ENCODE data around the gene IMMT.
"Not testable (repeated sequence)": the region's sequence is repeated elsewhere in the genome, so short reads cannot be mapped to it uniquely, and the experiment has no call there.

Gene IMMT

DNA sequence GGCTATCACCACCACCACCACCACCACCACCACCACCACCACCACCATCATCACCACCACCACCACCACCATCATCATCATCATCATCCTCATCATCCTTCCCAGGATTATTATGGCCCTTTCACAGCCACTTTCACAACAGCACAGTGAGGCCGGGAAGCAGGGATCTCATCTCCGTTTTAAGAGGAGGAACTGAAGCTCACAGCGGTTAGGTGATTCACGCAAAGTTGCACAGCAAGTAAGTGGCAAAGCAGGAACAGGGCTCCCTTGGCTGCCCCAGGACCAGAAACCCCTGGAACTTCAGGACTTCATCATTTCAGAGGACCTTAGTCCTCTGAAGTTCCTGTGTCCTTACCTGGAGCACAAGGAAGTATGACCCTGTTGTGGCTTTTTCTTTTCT, 30.8 kb upstream of the IMMT start:
- DNase-seq: no peak

DNA sequence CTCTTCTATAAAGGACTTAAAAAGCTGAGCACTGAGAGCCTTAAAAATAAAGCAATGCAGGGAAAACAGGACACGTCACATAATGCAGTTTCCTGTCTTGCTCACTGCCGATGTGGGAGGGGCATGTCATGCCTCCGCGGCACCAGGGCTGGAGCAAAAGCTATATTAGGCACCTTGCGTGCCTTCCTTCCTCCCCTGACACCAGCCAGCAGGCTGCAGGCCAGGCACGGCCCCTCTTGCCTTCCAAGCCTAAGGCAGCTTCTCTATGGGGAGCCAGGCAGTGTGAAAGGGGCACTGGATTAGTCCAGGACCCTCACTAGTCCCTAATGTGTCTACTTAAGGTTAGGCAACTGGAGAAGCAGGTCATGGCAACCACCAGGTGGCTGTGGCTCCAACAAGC, 30.3 kb upstream of the IMMT start:
- DNase-seq: peak in 2 of 5 donors; percentile 14 to 84

DNA sequence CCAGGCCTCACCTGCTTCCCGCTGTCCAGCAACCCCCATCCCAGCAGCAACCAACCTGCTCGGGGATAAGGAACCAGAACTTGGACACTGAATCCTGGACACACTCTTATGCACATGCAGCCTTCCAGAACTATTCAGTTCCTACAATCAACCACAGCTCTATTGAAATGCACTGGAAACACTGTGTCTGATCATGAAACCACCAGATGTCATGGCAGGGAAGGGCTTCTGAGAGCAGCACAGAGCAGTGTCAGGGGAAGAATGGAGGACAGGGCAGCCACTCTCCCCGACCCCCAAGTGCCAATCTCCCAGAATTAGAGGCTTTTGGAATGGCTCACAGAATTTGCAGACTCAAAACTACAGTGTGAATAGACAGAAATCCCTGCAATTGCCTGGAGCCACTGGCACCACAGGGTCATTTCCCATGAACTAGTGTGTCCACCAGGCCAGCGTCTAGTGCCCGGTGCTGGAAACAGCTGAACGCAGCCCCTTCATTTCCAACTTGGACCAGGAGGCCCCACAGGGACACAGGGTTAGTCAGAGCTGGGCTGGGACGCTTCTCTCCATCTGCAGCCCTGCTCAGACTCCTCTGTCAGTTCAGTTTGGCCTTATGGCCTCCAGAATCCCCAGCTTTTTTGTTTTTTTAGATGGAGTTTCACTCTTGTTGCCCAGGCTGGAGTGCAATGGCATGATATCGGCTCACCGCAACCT, 29.5 kb upstream of the IMMT start:
- no peak for DNase-seq

DNA sequence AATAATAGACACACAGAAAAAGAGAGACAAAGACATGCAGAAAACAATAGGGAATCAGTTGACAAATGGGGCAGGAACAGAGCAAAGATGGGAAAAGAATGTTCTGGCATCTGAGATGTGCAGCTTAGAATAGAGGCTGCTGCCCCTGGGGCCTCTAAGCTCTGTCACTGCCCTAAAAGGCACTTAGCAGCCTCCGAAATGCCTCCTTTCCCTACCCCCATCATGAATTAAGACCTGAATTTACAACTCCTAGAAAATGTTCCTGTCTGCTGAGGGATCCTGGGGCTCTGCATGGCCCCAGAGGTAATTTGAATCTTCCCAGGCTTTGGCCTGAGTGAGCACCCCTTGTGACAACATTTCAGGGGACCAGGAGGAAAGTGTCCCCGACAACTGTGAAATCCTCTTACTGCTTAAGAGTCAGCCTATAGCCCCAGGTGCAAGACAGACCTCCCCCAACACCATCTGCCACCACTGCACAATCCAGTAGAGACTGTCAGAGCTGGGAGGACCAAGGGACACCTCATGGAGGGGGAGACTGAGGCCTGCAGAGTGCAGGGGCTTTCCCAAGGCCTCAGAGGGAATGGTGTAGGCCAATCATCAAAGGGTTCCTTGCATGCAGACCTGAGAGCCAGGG, 28.8 kb upstream of the IMMT start:
- no peak for DNase-seq

DNA sequence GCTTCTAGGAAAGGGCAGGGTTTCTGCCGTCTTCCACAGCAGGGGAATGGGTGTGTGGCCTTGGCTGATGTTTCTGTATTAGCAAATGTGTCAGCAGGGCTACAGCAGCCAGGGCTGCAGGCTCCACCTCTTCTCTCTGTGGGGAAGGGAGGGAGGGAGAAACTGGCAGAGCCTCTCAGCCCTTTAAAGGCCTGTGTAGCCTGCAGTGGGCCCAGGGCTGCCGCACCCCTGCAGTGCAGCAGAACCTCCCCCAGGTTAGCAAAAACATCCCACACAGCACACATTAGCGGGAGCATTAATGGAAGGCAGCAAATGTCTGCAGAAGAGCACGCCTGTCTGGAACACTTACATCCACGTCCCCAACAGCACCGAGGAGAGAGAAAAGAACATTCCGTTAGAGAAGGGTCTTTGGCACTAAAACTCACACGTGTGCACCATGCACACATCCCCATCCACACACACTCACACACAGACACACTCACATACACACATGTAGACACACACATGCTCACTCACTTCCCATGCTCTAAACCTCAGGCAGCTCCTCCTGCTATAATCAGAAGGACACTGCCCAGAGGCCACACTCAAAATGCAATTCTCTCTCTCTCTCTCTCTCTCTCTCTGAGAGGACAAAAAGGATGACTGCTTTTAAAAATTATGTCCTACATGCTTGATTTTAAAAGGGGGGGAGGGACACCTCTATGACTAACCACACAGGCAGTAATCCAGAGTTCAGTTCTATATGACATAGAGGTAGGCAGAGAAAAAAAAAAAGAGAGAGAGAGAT, 28.1 kb upstream of the IMMT start:
- DNase-seq: no peak

DNA sequence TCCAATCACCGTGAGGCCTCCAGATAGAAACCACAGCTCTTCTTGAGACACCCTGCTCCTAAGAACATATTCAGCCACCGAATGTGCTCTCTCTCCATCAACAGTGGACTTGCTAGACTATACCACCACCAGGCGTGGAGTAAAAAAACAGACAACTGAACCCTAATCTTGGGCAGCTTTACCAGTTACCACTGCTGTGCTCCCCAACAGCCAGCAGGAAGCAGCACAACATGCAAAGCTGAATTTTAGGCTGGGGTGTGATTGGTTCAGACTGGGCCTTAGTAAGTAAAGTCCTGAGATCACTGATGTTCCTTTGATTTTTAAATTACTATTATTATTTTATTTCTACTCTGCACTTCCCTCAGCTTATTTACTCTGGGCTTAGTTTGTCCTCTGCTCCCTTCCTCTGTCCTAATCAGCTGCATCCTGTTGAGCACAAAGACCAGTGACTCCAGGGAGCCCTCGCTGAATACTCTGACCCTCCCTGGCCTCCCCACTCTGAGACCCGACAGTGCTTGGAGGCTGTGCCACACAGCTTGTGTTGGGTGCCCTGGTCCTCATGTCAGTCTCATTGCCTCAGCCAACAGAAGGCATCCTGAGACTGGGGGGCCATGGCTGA, 25.9 kb upstream of the IMMT start:
- peak in 3 of 5 donors; percentile 13 to 30 (median 22) for DNase-seq

DNA sequence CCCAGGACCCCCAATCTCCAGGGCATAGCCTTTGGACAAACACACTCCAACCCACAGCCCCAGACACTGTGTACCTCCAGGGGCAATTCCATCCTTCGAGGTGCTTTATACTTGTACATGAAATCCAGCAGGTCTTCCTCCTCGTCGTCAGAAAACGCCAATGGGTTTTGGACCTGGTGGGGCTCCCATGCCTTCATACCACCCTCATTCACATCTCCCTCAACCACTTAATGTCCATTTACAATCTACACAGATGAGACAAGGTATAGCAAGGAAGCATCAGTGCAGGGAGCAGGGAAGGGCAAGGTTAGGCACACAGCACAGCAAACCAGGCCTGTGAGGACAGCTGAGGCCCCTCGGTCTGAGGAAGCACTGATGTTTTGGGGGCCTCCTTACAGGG, 24.6 kb upstream of the IMMT start:
- DNase-seq: no peak

DNA sequence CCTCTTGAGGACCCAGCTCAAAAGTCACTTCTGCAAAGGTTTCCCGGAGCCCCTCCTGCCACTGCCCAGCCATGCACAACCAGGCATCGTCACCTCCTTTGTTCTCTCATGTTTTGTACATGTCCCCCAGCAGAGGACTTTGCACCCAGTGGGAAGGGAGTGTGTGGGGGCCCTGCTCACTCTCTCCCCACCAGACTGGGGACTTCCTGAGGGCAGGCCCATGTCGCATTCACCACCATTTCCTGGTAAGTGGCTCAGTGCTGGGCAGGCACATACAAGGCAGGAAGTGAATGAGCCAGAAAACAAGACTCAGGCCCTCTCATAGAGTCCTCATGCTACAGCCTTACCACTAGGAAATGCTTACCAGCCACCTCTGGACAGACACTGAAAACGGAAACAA, 22.9 kb upstream of the IMMT start:
- DNase-seq: peak in 1 of 5 donors; percentile 25

DNA sequence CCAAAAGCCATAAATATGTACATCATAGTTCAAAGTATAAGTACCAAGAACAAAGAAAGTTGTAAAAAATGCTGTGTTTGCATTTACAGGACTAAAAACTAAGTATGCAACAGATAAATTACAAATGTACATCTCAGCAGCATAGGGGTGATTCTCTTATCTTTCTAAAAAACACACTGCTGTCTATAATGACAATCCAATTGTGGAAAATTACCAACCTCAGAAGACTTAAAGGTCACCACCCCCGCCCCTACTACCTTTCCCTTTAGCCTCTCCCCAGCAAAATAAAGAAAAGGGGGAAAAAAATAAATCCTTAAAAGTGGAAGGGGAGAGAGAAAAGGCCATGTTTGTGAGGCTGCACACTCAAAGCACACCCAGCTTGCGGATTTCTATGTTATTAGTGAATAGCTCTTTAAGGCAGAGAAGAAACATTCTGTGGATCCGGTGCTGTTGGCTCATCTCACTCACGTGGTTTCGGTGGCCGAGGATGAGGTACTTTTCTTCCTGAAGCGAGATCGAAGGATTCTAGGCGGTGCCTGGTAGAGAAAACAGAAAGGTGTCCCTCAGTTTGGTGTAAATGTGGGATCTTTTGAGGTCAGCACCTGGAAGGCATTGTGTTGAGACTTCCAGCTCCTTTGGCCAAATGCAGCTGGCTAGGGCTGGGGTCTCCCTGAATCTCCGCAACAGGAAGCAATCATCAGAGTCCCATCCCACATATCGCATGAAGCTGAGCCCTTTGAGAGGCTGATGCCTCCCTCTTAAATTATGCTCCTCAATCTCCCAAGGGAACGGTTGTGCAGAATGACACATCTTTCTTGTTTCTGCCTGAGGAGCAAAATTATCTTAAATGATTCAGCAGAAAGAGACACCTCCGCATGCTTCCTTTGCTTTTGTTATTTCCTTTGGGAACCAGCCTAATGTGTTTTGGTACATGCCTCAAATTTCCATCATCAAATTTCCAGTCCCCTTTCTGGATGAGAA, 21.6 kb upstream of the IMMT start:
- DNase-seq: no peak

DNA sequence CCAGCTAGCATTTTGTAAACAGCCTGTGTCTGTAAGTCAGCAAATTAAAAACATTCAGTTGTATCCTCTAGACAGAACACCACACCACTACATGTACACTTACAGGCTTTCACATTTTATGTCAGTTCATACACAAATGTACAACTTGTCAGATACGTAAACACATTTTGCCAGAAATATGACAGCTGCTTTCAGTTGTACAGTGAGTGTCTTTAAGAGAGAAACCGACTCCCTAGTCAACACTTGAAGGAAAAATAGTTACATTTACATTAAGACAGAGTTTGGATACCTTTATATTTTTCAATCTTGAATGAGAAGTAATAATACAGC, 19.2 kb upstream of the IMMT start:
- no peak for DNase-seq

DNA sequence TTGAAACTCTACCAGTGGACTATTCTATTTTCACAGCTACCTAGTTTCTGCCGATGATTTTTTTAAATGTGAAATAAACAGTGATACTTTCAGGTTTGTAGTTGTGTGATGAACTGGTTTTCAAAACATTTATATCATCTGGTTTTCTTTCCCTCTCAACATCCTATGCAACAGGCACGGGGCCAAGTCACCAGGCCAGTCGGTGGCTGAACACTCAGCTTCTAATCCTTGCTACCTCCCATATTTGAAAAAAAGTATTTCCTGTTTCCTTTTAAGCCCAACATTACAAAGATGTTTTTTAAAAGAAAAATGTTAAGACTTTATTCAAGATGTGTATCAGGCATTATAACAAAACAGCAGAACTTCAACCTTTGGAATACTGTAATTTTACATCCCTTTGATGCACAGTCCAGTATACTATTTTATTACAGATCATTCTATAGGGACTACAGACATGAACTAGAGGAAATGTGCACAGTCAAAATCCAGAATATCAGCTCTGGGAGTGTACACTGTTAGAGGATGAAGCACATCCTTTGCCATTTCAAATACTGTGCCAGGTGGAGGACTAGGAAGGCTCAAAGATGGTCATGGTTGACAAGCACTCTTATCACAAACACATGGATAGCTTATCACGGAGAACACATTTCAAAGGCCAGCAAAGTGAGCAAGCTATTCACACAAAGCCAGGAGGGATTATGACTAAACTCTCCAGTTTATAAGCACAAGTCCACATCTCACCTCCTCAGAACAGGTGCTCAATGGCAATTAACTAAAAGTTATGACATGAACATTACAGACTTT, 18.6 kb upstream of the IMMT start:
- DNase-seq: no peak

DNA sequence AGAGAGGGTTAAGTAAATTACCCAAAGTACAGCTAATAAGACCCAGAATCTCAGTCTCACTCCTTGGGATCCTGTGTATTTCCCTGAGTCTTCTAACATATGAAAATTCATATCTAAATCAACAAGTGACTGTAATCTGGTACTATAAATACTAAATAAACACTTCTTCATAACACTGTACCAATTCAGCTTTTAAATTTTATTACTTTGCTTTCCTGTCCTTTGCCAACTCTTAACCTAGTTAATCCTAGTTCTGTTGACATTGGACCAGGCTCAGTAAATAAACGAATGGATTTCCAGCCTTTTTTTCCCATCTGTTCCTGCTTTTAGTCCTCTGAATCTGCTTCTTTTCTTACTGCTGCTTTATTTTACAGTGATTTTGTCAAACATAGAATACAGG, 17.8 kb upstream of the IMMT start:
- no peak for DNase-seq

DNA sequence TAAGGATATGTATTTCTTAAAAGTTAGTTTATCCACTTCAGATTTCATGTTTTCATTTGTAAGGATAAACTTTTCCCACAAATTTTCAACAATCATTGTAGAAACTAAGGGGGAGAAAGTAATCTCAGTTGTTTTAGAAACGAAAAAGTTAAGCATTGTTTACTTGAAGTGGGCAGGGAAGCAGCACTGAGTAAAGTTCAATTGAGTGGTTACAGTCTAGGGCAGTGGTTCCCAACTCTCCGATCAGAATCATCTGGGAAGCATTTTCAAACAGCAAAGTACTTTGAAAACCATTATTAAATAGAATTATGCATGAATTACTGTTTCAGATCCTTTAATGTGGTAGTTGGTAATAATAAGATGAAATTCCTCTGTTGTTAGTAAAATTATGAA, 16.5 kb upstream of the IMMT start:
- DNase-seq: no peak

DNA sequence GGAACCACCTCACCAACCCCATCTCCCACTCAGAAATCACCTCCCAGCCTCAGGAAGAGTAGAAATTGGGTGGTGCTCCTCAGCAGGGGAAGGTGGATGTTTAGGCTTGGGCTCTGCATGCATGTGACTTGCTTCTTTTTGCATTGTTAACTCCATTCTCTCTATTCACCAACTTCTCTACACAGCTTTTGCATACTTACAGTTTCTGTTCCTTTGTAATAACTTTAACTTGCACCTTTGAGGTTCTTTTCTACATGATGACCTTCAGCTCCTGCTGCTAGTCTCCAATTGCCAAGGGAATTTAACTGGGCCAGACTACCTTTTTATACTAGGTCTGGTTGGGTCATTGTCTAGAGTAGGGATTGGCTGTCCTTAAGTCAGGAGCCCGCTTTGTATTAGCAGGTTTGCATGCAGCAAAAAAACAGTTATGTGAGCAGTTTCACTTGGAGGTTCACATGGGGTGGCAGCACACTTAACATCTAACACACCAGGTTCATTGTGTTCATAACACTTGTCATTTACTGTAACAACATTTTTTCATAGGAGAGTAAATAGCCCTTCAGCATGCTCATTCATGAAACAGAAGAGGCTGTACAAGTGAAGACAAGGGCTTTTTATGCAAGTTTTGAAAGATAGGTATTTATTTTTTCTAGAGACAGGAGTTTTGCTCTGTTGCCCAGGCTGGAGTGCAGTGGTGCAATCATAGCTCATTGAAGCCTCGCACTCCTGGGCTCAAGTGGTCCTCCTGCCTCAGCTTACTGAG, 16.0 kb upstream of the IMMT start:
- no peak for DNase-seq

DNA sequence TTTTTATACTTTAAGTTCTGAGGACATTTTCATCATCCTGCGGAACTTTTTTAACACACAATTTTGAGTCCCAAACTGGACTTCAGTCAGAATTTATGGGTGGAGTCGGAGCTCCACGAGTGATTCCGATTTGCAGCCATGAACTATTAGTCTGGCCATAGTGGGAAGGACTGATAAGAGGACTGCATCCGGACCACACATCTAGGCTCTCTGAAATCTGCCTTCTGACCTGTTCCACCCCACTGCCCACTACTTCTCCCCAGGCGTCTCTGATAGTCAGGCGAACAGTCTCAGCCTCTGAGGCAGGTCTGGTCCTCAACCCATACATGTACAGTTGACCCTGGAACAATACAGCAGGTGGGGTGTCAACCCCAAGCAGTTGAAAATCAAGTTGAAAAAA, 9.2 kb upstream of the IMMT start:
- DNase-seq: no peak

DNA sequence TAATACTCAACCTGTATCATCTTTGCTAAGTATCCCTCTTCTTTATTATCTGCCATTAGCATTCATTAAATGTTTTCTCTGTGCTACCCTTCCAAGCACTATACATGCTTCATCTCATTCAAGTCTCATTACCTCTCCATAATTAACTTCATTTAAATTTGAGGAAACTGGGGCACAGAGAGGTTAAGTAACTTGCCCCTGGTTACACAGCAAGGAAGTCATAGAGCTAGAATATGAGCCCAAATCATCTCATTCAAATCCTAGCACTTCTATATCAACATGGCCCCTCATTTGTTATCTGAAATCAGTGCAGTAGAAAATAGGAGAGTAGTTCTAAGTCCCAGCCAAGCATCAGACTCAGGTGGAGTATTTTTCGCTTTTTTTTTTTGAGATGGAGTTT, 8.4 kb upstream of the IMMT start:
- DNase-seq: no peak

DNA sequence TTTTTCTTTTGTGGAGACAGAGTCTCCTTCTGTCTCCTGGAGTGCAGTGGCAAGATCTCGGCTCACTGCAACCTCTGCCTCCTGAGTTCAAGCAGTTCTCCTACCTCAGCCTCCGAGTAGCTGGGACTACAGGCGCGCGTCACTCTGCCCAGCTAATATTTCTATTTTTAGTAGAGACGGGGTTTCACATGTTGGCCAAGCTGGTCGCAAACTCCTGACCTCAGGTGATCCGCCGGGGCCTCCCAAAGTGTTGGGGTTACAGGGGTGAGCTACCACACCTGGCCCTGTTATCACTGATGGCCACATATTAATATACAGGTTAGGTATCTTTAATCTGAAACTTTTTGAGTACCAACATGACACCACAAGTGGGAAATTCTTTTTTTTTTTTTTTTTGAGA, 7.4 kb upstream of the IMMT start:
- DNase-seq: no peak

DNA sequence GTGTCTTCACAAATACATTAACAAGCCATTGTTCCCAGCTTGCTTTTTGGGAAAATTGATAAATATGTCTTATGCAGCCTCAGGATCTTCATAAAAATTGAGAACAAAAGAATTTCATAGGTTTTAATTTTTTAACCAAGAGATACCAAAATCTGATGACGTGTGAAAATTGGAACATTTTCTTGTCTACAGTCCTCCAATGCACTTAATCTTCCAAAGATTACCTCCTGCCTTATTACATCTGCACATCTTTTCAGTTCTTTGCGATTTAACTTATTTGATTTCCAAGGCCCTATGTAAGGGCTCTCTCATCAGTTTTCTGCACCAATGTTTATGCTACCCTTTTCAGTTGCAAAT, 7.1 kb upstream of the IMMT start:
- DNase-seq: no peak

DNA sequence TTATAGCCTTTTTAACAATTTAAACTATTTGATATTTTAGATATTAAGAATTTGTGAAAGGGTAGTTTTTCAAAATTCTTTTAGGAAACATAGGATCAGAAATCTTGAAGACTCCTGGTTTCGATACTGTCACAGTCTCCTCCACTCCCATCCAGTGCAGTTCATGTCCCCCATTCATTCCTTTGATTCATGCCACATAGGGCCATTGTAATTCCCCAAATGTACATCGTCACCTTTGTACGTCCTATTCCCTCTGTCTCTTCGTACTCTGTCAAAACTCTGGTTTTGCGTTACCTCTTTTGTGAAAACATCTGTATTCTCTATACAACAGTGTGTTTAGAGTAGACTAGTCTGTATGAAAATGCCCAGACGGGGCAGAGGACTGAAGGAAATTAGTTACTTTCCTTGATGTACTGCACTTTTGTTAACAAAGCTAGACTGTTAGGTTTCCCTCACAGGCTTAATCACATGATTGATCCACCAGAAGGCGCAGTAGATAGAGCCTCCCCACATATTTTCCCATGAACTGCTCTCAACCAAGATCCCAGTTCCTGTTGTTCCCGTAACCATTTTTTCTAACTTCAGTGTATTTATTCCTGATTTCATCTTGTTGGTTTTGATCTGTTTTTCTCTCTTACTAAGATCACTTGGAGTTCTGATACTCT, 6.5 kb upstream of the IMMT start:
- DNase-seq: no peak

DNA sequence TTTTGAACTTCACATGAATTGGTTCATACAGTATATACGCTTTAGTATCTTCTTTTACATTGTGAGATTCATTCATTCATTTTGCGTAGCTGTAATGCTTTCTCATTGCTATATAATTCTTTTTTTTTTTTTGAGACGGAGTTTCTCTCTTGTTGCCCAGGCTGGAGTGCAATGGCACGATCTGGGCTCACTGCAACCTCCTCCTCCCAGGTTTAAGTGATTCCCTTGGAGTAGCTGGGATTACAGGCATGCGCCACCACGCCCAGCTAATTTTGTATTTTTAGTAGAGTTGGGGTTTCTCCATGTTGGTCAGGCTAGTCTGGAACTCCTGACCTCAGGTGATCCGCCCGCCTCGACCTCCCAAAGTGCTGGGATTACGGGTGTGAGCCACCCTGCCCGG, 5.3 kb upstream of the IMMT start:
- not testable (repeated sequence) for DNase-seq

DNA sequence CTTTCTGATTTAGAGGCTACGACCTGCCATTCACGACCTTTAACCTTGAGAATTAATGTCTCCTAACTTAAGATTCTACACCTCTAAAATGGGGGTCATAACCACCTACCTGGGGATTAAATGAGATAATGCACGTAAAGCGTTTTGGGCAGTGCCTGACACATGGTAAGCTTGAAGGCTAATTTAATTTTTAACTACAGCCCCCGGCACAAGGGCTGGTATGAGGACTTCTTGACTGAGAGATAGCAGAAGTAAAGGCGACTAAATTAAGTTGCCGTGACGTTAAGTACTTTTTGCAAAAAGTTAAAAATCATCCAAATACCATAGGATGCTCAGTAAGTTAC, 4.5 kb upstream of the IMMT start:
- no peak for DNase-seq

Data from T-helper 1 cell (primary cell).